Activated CD8-positive, alpha-beta memory T cell treated with anti-CD3 and anti-CD28 coated beads, Interleukin-2, amount 10 ng/mL, durations not matched to agents 7 days and 5 days (primary cell): ENCODE measurements around the gene UFL1. TPM values are rescaled to one million over a fixed set of nuclear protein-coding genes. Genes with fewer than 3 reads are reported as not detected.
A peak's percentile ranks its signal among the peaks of the same experiment; 100 is the strongest.
"Not testable (repeated sequence)": the region's sequence is repeated elsewhere in the genome, so short reads cannot be mapped to it uniquely, and the experiment has no call there.

Source experiments
- ATAC-seq: fragments of 150-1000 bp; cut with Tn5 transposase; one replicate; pipeline ENCODE4 v1.10.0; 2021; ENCODE audit warnings: moderate library complexity
- CTCF ChIA-PET: fragments of 350-600 bp; sonication (Branson Sonifier 250); formaldehyde crosslinking; loops from one replicate; lab custom pipeline; 2021; ENCODE audit warnings: antibody characterized with exemption; lab: Charles Lee
- DNase-seq: peaks from one replicate; pipeline ENCODE4 v3.0.0-alpha.2; 2020
- H3K27ac Mint-ChIP-seq: one replicate; pipeline ENCODE4 v1.8.0; 2021; ENCODE audit warnings: mild to moderate bottlenecking, mixed read lengths
- H3K27me3 Mint-ChIP-seq: one replicate; pipeline ENCODE4 v1.8.0; 2021; ENCODE audit warnings: mixed read lengths
- H3K36me3 Mint-ChIP-seq: one replicate; pipeline ENCODE4 v1.8.0; 2021; ENCODE audit warnings: mild to moderate bottlenecking, mixed read lengths
- H3K4me1 Mint-ChIP-seq: one replicate; pipeline ENCODE4 v1.8.0; 2021; ENCODE audit warnings: mixed read lengths
- H3K4me3 Mint-ChIP-seq: one replicate; pipeline ENCODE4 v1.8.0; 2021; ENCODE audit warnings: mild to moderate bottlenecking, moderate library complexity, mixed read lengths
- H3K9me3 Mint-ChIP-seq: one replicate; pipeline ENCODE4 v1.8.0; 2022; ENCODE audit warnings: low read depth, mixed read lengths
- total RNA-seq, 2 experiments: library from RNA; stranded (reverse); gene quantifications; one replicate each; pipeline ENCODE4 v1.2.3, GENCODE V29; 2021

Gene UFL1
- 10 to 100 TPM; 18.1 to 18.2 TPM for total RNA-seq

- Mint-ChIP-seq H3K27ac (peak within 1 kb of the TSS; percentile 99), H3K36me3 (peaks cover 21% of the 10 kb centered on the region), H3K9me3 (no peaks in the 10 kb centered on the region), H3K27me3 (no peaks in the 10 kb centered on the region), H3K4me3 (peak within 1 kb of the TSS; percentile 91), H3K4me1 (peaks cover 20% of the 10 kb centered on the region)
- CTCF ChIA-PET: interaction anchor here (1.8 kb wide), 1 partner anchor 22 kb away, joined by 4 read pairs; no protein-coding TSS in a partner anchor
- peak; percentile 96 for DNase-seq
- peak; percentile 97 for ATAC-seq
Measured at GRCh38 chr6:96521644-96522464, at the start of gene UFL1. UFL1 (plus strand) TSS chr6:96521806; CDS start chr6:96521874, 68 bp downstream.

GRCh38 chr6:96472291-96472690 is 49.3 kb upstream of the UFL1 start:
- CTCF ChIA-PET, H3K9me3 Mint-ChIP-seq, H3K27ac Mint-ChIP-seq, H3K27me3 Mint-ChIP-seq, H3K4me3 Mint-ChIP-seq, DNase-seq, H3K36me3 Mint-ChIP-seq, ATAC-seq: not testable (repeated sequence)
- H3K4me1 Mint-ChIP-seq: peaks cover 17% of the 10 kb centered on the region

GRCh38 chr6:96478695-96479094 is 42.9 kb upstream of the UFL1 start:
- H3K4me3 Mint-ChIP-seq: no peak overlapping the region
- no peaks in the 10 kb centered on the region for H3K4me1 Mint-ChIP-seq
- CTCF ChIA-PET: no interaction called here
- no peak overlapping the region for H3K27ac Mint-ChIP-seq
- H3K36me3 Mint-ChIP-seq: no peaks in the 10 kb centered on the region
- ATAC-seq (no peak), DNase-seq (no peak)
- H3K27me3 Mint-ChIP-seq: peaks cover 13% of the 10 kb centered on the region
- no peaks in the 10 kb centered on the region for H3K9me3 Mint-ChIP-seq

GRCh38 chr6:96491926-96492325 is 29.7 kb upstream of the UFL1 start:
- H3K4me1 Mint-ChIP-seq: peaks cover 6% of the 10 kb centered on the region
- H3K27ac Mint-ChIP-seq: no peak overlapping the region
- H3K27me3 Mint-ChIP-seq: peaks cover 9% of the 10 kb centered on the region
- ATAC-seq: no peak
- no peak overlapping the region for H3K4me3 Mint-ChIP-seq
- CTCF ChIA-PET: no interaction called here
- DNase-seq: no peak
- peaks cover 10% of the 10 kb centered on the region for H3K36me3 Mint-ChIP-seq
- H3K9me3 Mint-ChIP-seq: peaks cover 4% of the 10 kb centered on the region

GRCh38 chr6:96499781-96500180 is 21.8 kb upstream of the UFL1 start:
- peak; percentile 96 for ATAC-seq
- Mint-ChIP-seq H3K9me3 (peaks cover 10% of the 10 kb centered on the region), H3K27ac (peak overlapping the region; percentile 67), H3K27me3 (peaks cover 5% of the 10 kb centered on the region), H3K36me3 (peaks cover 25% of the 10 kb centered on the region), H3K4me3 (no peak overlapping the region), H3K4me1 (peaks cover 36% of the 10 kb centered on the region)
- DNase-seq: peak; percentile 86
- CTCF ChIA-PET: interaction anchor here (0.7 to 2.2 kb wide), 5 partner anchors 12 to 33 kb away, joined by 3 to 7 read pairs (median 4); no protein-coding TSS in a partner anchor

GRCh38 chr6:96502915-96503314 is 18.7 kb upstream of the UFL1 start:
- DNase-seq (no peak), ATAC-seq (no peak)
- H3K4me3 Mint-ChIP-seq: no peak overlapping the region
- H3K36me3 Mint-ChIP-seq: peaks cover 13% of the 10 kb centered on the region
- CTCF ChIA-PET: no interaction called here
- H3K9me3 Mint-ChIP-seq: peaks cover 10% of the 10 kb centered on the region
- no peaks in the 10 kb centered on the region for H3K27me3 Mint-ChIP-seq
- H3K4me1 Mint-ChIP-seq: peaks cover 26% of the 10 kb centered on the region
- no peak overlapping the region for H3K27ac Mint-ChIP-seq

GRCh38 chr6:96505363-96505762 is 16.2 kb upstream of the UFL1 start:
- CTCF ChIA-PET: no interaction called here
- Mint-ChIP-seq H3K4me3 (no peak overlapping the region), H3K36me3 (peaks cover 13% of the 10 kb centered on the region)

GRCh38 chr6:96509281-96509680 is 12.3 kb upstream of the UFL1 start:
- no peak overlapping the region for H3K4me3 Mint-ChIP-seq
- H3K4me1 Mint-ChIP-seq: no peaks in the 10 kb centered on the region
- peaks cover 20% of the 10 kb centered on the region for H3K36me3 Mint-ChIP-seq
- H3K9me3 Mint-ChIP-seq: peaks cover 8% of the 10 kb centered on the region
- CTCF ChIA-PET: no interaction called here
- peaks cover 2% of the 10 kb centered on the region for H3K27me3 Mint-ChIP-seq
- H3K27ac Mint-ChIP-seq: no peak overlapping the region
- ATAC-seq (no peak), DNase-seq (no peak)

More at GRCh38 chr6:96505363-96505762, 16.2 kb upstream of the UFL1 start:
- ATAC-seq (no peak), DNase-seq (no peak)
- no peak overlapping the region for H3K27ac Mint-ChIP-seq
- H3K4me1 Mint-ChIP-seq: peaks cover 3% of the 10 kb centered on the region
- H3K9me3 Mint-ChIP-seq: peaks cover 13% of the 10 kb centered on the region
- no peaks in the 10 kb centered on the region for H3K27me3 Mint-ChIP-seq

- Mint-ChIP-seq H3K27ac (peak overlapping the region; percentile 57), H3K4me1 (peaks cover 18% of the 10 kb centered on the region), H3K27me3 (no peaks in the 10 kb centered on the region), H3K9me3 (no peaks in the 10 kb centered on the region), H3K36me3 (peaks cover 13% of the 10 kb centered on the region), H3K4me3 (peak overlapping the region; percentile 91)
- DNase-seq (no peak), ATAC-seq (no peak)
- CTCF ChIA-PET: no interaction called here
Measured at GRCh38 chr6:96520171-96521115, 1.2 kb upstream of the UFL1 start.

GRCh38 chr6:96521306-96521643 is 331 bp upstream of the UFL1 start:
- CTCF ChIA-PET: no interaction called here
- peaks cover 17% of the 10 kb centered on the region for H3K36me3 Mint-ChIP-seq
- DNase-seq (no peak), ATAC-seq (no peak)
- H3K4me1 Mint-ChIP-seq: peaks cover 19% of the 10 kb centered on the region
- peak overlapping the region; percentile 91 for H3K4me3 Mint-ChIP-seq
- H3K9me3 Mint-ChIP-seq: no peaks in the 10 kb centered on the region
- H3K27ac Mint-ChIP-seq: peak overlapping the region; percentile 99
- H3K27me3 Mint-ChIP-seq: no peaks in the 10 kb centered on the region

- DNase-seq: peak; percentile 57
- Mint-ChIP-seq H3K9me3 (no peaks in the 10 kb centered on the region), H3K4me1 (peaks cover 20% of the 10 kb centered on the region), H3K27ac (peak overlapping the region; percentile 99), H3K36me3 (peaks cover 25% of the 10 kb centered on the region), H3K27me3 (no peaks in the 10 kb centered on the region), H3K4me3 (peak overlapping the region; percentile 91)
- ATAC-seq: peak; percentile 23
- CTCF ChIA-PET: interaction anchor here (1.8 kb wide), 1 partner anchor 21 kb away, joined by 4 read pairs; no protein-coding TSS in a partner anchor
Measured at GRCh38 chr6:96522465-96523009, 931 bp downstream of the UFL1 start.

- DNase-seq: no peak
- no peak overlapping the region for H3K4me3 Mint-ChIP-seq
- CTCF ChIA-PET: no interaction called here
- peaks cover 17% of the 10 kb centered on the region for H3K4me1 Mint-ChIP-seq
- peaks cover 53% of the 10 kb centered on the region for H3K36me3 Mint-ChIP-seq
- no peak overlapping the region for H3K27ac Mint-ChIP-seq
- H3K9me3 Mint-ChIP-seq: no peaks in the 10 kb centered on the region
- no peaks in the 10 kb centered on the region for H3K27me3 Mint-ChIP-seq
- ATAC-seq: no peak
Measured at GRCh38 chr6:96528193-96528592, 6.6 kb downstream of the UFL1 start.

- CTCF ChIA-PET: no interaction called here
- H3K4me3 Mint-ChIP-seq: no peak overlapping the region
- ATAC-seq: no peak
- H3K36me3 Mint-ChIP-seq: peaks cover 49% of the 10 kb centered on the region
- peaks cover 12% of the 10 kb centered on the region for H3K4me1 Mint-ChIP-seq
- no peaks in the 10 kb centered on the region for H3K27me3 Mint-ChIP-seq
- DNase-seq: no peak
- no peak overlapping the region for H3K27ac Mint-ChIP-seq
- H3K9me3 Mint-ChIP-seq: no peaks in the 10 kb centered on the region
Measured at GRCh38 chr6:96532399-96532798, 10.8 kb downstream of the UFL1 start.
